Natural killer cell (primary cell): ENCODE results near the gene GJB4. TPM values are rescaled to one million over a fixed set of nuclear protein-coding genes. Genes with fewer than 3 reads are reported as not detected.

Experiments
- ATAC-seq, 3 donors: fragments of 150-1000 bp in 2 of 3; fragments of 200-7000 bp in 1 of 3; cut with Tn5 transposase; 1 replicate in 1 of 3; 2 replicates in 2 of 3; pipeline ENCODE4 v1.10.0; 2021; ENCODE audit warnings: mild to moderate bottlenecking in 2 of 3, moderate library complexity in 2 of 3
- DNase-seq, 2 donors: peaks; one replicate each; pipeline versions ENCODE4 v3.0.0 to v3.0.0-alpha.2; 2013 to 2021; ENCODE audit warnings: mixed read lengths in 1 of 2
- H3K27ac ChIP-seq: one replicate; pipeline ENCODE4 v1.5.1; 2013; ENCODE audit warnings: mild to moderate bottlenecking, low read length
- H3K27me3 ChIP-seq: one replicate; pipeline ENCODE4 v1.6.1; 2013; ENCODE audit warnings: low read length; ENCODE audit not compliant: control insufficient read depth, insufficient read depth
- H3K36me3 ChIP-seq: one replicate; pipeline ENCODE4 v1.6.1; 2013; ENCODE audit warnings: low read length; ENCODE audit not compliant: control insufficient read depth, insufficient read depth
- H3K4me1 ChIP-seq: one replicate; pipeline ENCODE4 v1.6.1; 2013; ENCODE audit warnings: low read length; ENCODE audit not compliant: control insufficient read depth, insufficient read depth
- H3K4me3 ChIP-seq: one replicate; pipeline ENCODE4 v1.5.1; 2013; ENCODE audit warnings: low read length
- H3K9me3 ChIP-seq: one replicate; pipeline ENCODE4 v1.6.1; 2013; ENCODE audit warnings: low read length; ENCODE audit not compliant: control insufficient read depth, insufficient read depth
- H3K27ac Mint-ChIP-seq, 2 donors: one replicate each; pipeline ENCODE4 v1.8.0; 2022; ENCODE audit warnings: mild to moderate bottlenecking in 2 of 2, mixed read lengths in 2 of 2, moderate library complexity in 1 of 2
- H3K27me3 Mint-ChIP-seq, 2 donors: one replicate each; pipeline ENCODE4 v1.8.0; 2022; ENCODE audit warnings: low read depth in 2 of 2, mixed read lengths in 2 of 2
- H3K36me3 Mint-ChIP-seq: one replicate; pipeline ENCODE4 v1.8.0; 2022; ENCODE audit warnings: mixed read lengths
- H3K4me1 Mint-ChIP-seq, 2 donors: one replicate each; pipeline ENCODE4 v1.8.0; 2022; ENCODE audit warnings: mixed read lengths in 2 of 2
- H3K4me3 Mint-ChIP-seq: one replicate; pipeline ENCODE4 v1.8.0; 2022; ENCODE audit warnings: mild to moderate bottlenecking, moderate library complexity, mixed read lengths
- H3K9me3 Mint-ChIP-seq, 2 donors: one replicate each; pipeline ENCODE4 v1.8.0; 2022; ENCODE audit warnings: mixed read lengths in 2 of 2
- WGBS: methylation state at CpG from one replicate; pipeline ENCODE4 v1.1.7; 2013; ENCODE audit warnings: missing lambda C conversion rate; ENCODE audit not compliant: insufficient coverage; 5-methylcytosine and 5-hydroxymethylcytosine counted together
- intact Hi-C: fragments of 100-400 bp; cut with micrococcal nuclease; formaldehyde crosslinking; loops from one replicate; pipeline ENCODE4 v1.14.2; 2022
- total RNA-seq, 4 donors: library from RNA; stranded (reverse); fragments of 120-200 nt in 1 of 4; gene quantifications; one replicate each; pipeline versions ENCODE4 v1.2.3 to v1.2.4, GENCODE V29; 2013 to 2022
- TF ChIP-seq, protein P1 (sequence below): fragments of 200-600 bp; IDR thresholded peaks from one replicate; pipeline ENCODE4 v1.8.0; 2022; ENCODE audit warnings: antibody characterized with exemption

GJB4 gene
- total RNA-seq, 3 donors from 2014 or later (not counting 1 experiment from before 2014, with no cell fraction given), result not detected

DNA sequence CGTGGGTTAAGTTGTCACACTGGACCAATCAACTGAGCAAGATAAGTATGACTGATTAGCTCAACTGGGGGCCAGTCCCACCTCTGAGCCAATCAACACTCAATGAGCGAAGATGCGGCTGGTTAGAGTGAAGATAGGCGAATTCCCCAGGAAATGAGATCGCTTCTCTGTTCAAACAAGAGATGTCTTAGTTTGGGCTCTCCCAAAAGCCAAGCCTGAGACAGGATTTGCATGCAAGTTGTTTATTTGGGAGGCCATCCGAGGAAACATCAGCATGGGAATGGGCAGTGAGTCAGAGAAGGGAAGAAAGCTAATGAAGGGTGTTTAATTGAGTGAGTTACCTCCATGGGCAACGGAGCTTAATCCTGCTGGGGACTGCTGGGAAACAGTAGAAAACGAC is 9.5 kb upstream of the GJB4 start:
- Mint-ChIP-seq H3K27me3 (peaks cover 0 to 8% of the 10 kb centered on the region in 2 donors), H3K9me3 (no peaks in the 10 kb centered on the region), H3K27ac (no peak overlapping the region), H3K4me1 (no peaks in the 10 kb centered on the region), H3K36me3 (no peaks in the 10 kb centered on the region), H3K4me3 (no peak overlapping the region)
- Histone ChIP-seq H3K9me3 (no peaks in the 10 kb centered on the region), H3K4me3 (no peak overlapping the region), H3K36me3 (no peaks in the 10 kb centered on the region), H3K27ac (no peak overlapping the region), H3K27me3 (no peaks in the 10 kb centered on the region), H3K4me1 (no peaks in the 10 kb centered on the region)
- intact Hi-C loops, result no loop called here
- TF ChIP-seq, protein P1, sequence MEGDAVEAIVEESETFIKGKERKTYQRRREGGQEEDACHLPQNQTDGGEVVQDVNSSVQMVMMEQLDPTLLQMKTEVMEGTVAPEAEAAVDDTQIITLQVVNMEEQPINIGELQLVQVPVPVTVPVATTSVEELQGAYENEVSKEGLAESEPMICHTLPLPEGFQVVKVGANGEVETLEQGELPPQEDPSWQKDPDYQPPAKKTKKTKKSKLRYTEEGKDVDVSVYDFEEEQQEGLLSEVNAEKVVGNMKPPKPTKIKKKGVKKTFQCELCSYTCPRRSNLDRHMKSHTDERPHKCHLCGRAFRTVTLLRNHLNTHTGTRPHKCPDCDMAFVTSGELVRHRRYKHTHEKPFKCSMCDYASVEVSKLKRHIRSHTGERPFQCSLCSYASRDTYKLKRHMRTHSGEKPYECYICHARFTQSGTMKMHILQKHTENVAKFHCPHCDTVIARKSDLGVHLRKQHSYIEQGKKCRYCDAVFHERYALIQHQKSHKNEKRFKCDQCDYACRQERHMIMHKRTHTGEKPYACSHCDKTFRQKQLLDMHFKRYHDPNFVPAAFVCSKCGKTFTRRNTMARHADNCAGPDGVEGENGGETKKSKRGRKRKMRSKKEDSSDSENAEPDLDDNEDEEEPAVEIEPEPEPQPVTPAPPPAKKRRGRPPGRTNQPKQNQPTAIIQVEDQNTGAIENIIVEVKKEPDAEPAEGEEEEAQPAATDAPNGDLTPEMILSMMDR, result no peak
- DNase-seq, result no peak
- 74% methylated on average over 8 of the region's 8 CpGs for WGBS
- no peak for ATAC-seq

DNA sequence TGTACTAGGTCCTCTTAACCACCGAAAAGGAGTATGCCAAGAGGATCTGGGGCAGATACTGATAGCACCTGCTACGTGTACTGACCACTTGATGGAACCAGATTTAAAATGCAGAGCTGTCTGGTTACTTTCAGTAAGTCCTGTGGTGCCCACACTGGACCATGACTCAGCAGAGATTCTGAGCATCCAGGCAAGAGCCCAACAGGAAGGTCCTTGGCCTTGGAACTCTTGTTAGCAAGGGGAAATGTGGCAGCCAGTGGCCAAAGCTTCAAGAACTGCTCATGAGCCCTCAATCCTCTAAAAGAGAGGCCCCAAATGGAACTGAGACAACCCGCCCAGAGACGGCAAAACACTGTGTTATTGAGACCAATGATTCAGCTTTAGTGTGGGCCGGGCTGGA is 8.9 kb upstream of the GJB4 start:
- TF ChIP-seq, protein P1, result no peak
- ATAC-seq, result no peak
- no peak overlapping the region for H3K4me3 ChIP-seq
- Mint-ChIP-seq H3K36me3 (no peaks in the 10 kb centered on the region), H3K27ac (no peak overlapping the region), H3K4me3 (no peak overlapping the region), H3K9me3 (no peaks in the 10 kb centered on the region), H3K27me3 (peaks cover 0 to 8% of the 10 kb centered on the region in 2 donors), H3K4me1 (no peaks in the 10 kb centered on the region)
- DNase-seq, result no peak
- H3K9me3 ChIP-seq, result no peaks in the 10 kb centered on the region
- no peaks in the 10 kb centered on the region for H3K4me1 ChIP-seq
- intact Hi-C loops, result no loop called here
- WGBS, result 86% methylated on average over 5 of the region's 5 CpGs
- H3K27ac ChIP-seq, result no peak overlapping the region
- H3K27me3 ChIP-seq, result no peaks in the 10 kb centered on the region
- no peaks in the 10 kb centered on the region for H3K36me3 ChIP-seq

DNA sequence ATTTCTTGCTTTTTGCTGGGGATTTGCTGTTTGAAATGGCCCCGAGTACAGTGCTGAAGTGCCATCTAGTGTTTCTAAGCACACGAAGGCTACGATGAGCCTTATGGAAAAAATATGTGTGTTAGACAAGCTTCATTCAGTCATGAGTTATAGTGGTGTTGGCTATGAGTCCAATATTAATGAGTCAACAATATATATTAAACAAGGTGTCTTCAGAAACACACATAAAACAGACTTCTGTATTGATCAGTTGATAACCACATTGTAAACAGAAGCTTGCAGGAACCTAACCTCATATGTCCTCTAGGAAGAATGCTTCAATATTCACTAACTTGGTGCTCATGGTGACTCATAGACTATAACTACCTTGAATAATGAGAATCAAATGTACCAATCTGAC is 6.4 kb upstream of the GJB4 start:
- H3K9me3 ChIP-seq, result no peaks in the 10 kb centered on the region
- Mint-ChIP-seq H3K9me3 (no peaks in the 10 kb centered on the region), H3K4me3 (no peak overlapping the region), H3K27me3 (peaks cover 2 to 6% of the 10 kb centered on the region in 2 donors), H3K27ac (no peak overlapping the region), H3K4me1 (no peaks in the 10 kb centered on the region), H3K36me3 (no peaks in the 10 kb centered on the region)
- H3K4me3 ChIP-seq, result no peak overlapping the region
- intact Hi-C loops, result no loop called here
- WGBS, result 90% methylated on average over 3 of the region's 3 CpGs
- DNase-seq, result no peak
- H3K36me3 ChIP-seq, result no peaks in the 10 kb centered on the region
- TF ChIP-seq, protein P1, result no peak
- no peak overlapping the region for H3K27ac ChIP-seq
- no peak for ATAC-seq
- no peaks in the 10 kb centered on the region for H3K27me3 ChIP-seq
- no peaks in the 10 kb centered on the region for H3K4me1 ChIP-seq

DNA sequence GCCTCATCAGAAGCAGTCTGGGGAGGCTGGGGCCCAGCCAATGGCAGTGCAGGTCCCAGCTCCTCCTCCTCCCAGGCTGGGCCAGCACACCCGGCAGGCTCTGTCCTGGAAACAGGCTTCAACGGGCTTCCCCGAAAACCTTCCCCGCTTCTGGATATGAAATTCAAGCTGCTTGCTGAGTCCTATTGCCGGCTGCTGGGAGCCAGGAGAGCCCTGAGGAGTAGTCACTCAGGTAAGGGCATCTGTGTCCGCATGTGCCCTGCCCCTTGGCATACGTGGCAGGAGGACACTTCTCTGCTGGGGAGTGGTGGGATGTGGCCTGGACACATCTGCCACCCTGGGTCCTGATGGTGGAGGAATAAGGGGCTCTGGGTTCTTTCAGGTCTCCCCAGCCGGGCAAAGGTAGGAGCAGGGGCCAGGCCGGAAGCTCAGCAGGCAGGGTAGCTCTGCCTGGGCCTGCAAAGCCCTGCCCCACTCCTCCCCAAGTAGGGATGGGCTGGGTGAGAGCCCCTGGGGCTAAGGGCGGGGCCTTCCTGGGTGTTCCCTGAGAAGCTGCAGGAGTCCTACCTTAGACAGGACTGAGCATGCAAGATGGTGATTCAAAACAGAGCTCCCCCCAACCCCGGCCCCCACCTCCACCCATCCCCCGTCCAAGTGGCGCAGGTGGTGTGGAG is 4.4 kb upstream of the GJB4 start, which contains the start of gene GJB5:
TSS of gene GJB5 (plus strand) at position 84 of the 674 bp plus-strand sequence. CDS start 2,284 bp downstream, outside the sequence.
- no peak for DNase-seq
- Mint-ChIP-seq H3K27ac (no peak within 1 kb of the TSS), H3K4me1 (no peaks in the 10 kb centered on the region), H3K9me3 (no peaks in the 10 kb centered on the region), H3K4me3 (no peak within 1 kb of the TSS), H3K27me3 (peaks cover 0 to 6% of the 10 kb centered on the region in 2 donors), H3K36me3 (no peaks in the 10 kb centered on the region)
- intact Hi-C loops, result no loop called here
- H3K27ac ChIP-seq, result no peak within 1 kb of the TSS
- H3K27me3 ChIP-seq, result no peaks in the 10 kb centered on the region
- no peaks in the 10 kb centered on the region for H3K4me1 ChIP-seq
- WGBS, result 88% methylated on average over 10 of the region's 13 CpGs
- H3K4me3 ChIP-seq, result no peak within 1 kb of the TSS
- no peaks in the 10 kb centered on the region for H3K36me3 ChIP-seq
- ATAC-seq, result no peak
- TF ChIP-seq, protein P1, result no peak
- H3K9me3 ChIP-seq, result no peaks in the 10 kb centered on the region
